PC-9 (cell line): ENCODE measurements around the gene SYNGR1. TPM values are rescaled to one million over a fixed set of nuclear protein-coding genes. Genes with fewer than 3 reads are reported as not detected.

ENCODE experiments used
- BruUV-seq: library from RNA; stranded (reverse); fragments of 400-500 nt; replicated peaks from 2 replicates; lab custom pipeline; 2021; lab: Mats Ljungman, UMichigan
- CTCF ChIA-PET: fragments of 300-600 bp; sonication (Branson Sonifier 250); formaldehyde crosslinking; loops from one replicate; lab custom pipeline; 2022; ENCODE audit warnings: antibody characterized with exemption; lab: Charles Lee
- POLR2A ChIA-PET: fragments of 300-600 bp; sonication (Branson Sonifier 250); formaldehyde crosslinking; loops from one replicate; lab custom pipeline; 2022; ENCODE audit warnings: antibody characterized with exemption; ENCODE audit not compliant: unreplicated experiment; lab: Charles Lee
- DNase-seq, 2 experiments: peaks; one replicate each; pipeline versions ENCODE4 v3.0.0 to v3.0.0-alpha.2; 2015 to 2022; ENCODE audit warnings: mixed read lengths in 1 of 2
- H2AFZ ChIP-seq: fragments of 200-600 bp; sonication (generic); 2 replicates; pipeline ENCODE4 v1.8.1; 2017; ENCODE audit warnings: antibody characterized with exemption
- H3F3A ChIP-seq: fragments of 200-600 bp; sonication (generic); 2 replicates; pipeline ENCODE4 v1.8.1; 2017; ENCODE audit warnings: antibody characterized with exemption, mild to moderate bottlenecking, low read depth; ENCODE audit not compliant: insufficient read depth
- H3K27ac ChIP-seq: fragments of 200-600 bp; sonication (generic); 2 replicates; pipeline ENCODE4 v1.6.1; 2016; ENCODE audit warnings: mixed run types
- H3K27me3 ChIP-seq: fragments of 200-600 bp; sonication (generic); 2 replicates; pipeline ENCODE4 v1.6.1; 2016; ENCODE audit warnings: low read depth, mixed run types; ENCODE audit not compliant: insufficient read depth
- H3K36me3 ChIP-seq: fragments of 200-600 bp; sonication (generic); 2 replicates; pipeline ENCODE4 v1.6.1; 2016; ENCODE audit warnings: low read depth, mixed run types
- H3K4me1 ChIP-seq: fragments of 200-600 bp; sonication (generic); replicated peaks from 2 replicates; pipeline ENCODE4 v1.6.1; 2016; ENCODE audit warnings: mixed run types; ENCODE audit not compliant: insufficient read depth
- H3K4me2 ChIP-seq: fragments of 200-600 bp; sonication (generic); 2 replicates; pipeline ENCODE4 v1.6.1; 2017; ENCODE audit warnings: mixed run types
- H3K4me3 ChIP-seq: fragments of 200-600 bp; sonication (generic); 2 replicates; pipeline ENCODE4 v1.6.1; 2016; ENCODE audit warnings: mixed run types
- H3K79me2 ChIP-seq: fragments of 200-600 bp; sonication (generic); 2 replicates; pipeline ENCODE4 v1.6.1; 2017; ENCODE audit warnings: low read depth, mixed run types
- H3K9me2 ChIP-seq: fragments of 200-600 bp; sonication (generic); 2 replicates; pipeline ENCODE4 v1.8.1; 2017; ENCODE audit warnings: mild to moderate bottlenecking; ENCODE audit not compliant: insufficient read depth
- H3K9me3 ChIP-seq: fragments of 200-600 bp; sonication (generic); 2 replicates; pipeline ENCODE4 v1.8.1; 2016; ENCODE audit warnings: low read depth; ENCODE audit not compliant: insufficient read depth
- H4K20me1 ChIP-seq: fragments of 200-600 bp; sonication (generic); 2 replicates; pipeline ENCODE4 v1.8.1; 2017; ENCODE audit not compliant: insufficient read depth
- CTCF ChIP-seq: fragments of 200-600 bp; sonication (generic); conservative IDR thresholded peaks from 2 replicates; pipeline ENCODE4 v1.6.1; 2017; ENCODE audit warnings: mixed run types, antibody characterized with exemption, mild to moderate bottlenecking, moderate library complexity
- EZH2 ChIP-seq: fragments of 200-600 bp; sonication (generic); IDR thresholded peaks from 2 replicates; pipeline ENCODE4 v1.8.0; 2017; ENCODE audit warnings: antibody characterized with exemption, low read depth
- intact Hi-C: fragments of 100-400 bp; cut with micrococcal nuclease; formaldehyde crosslinking; loops from one replicate; pipeline ENCODE4 v1.10.0; 2022; ENCODE audit not compliant: unreplicated experiment
- total RNA-seq: library from RNA; stranded (reverse); gene quantifications from 2 replicates; pipeline ENCODE4 v1.2.3, GENCODE V29; 2021

The SYNGR1 gene
- total RNA-seq, 1 experiment from 2014 or later = 12.0 TPM

GRCh38 chr22:39408173-39408572 is 58.4 kb downstream of the SYNGR1 start:
- ChIA-PET POLR2A (no interaction called here), CTCF (no interaction called here)
- H3K4me3 ChIP-seq = no peak overlapping the region
- peaks cover 9% of the 10 kb centered on the region; the same call in 1 of the 2 replicates for H3F3A ChIP-seq
- TF ChIP-seq EZH2 (no peak), CTCF (no peak)
- H3K27ac ChIP-seq = no peak overlapping the region
- no peaks in the 10 kb centered on the region for H3K4me1 ChIP-seq
- H3K4me2 ChIP-seq = no peak overlapping the region
- no peaks in the 10 kb centered on the region for H3K36me3 ChIP-seq
- no peaks in the 10 kb centered on the region for H3K9me2 ChIP-seq
- H3K79me2 ChIP-seq = 0 out of 2 replicates have a peak, but pooled peaks cover 9% of the 10 kb centered on the region
- no peak overlapping the region for H2AFZ ChIP-seq
- intact Hi-C loops = no loop called here
- no peak for DNase-seq
- no peaks in the 10 kb centered on the region for H3K27me3 ChIP-seq
- peaks cover 18% of the 10 kb centered on the region; the same call in 1 of the 2 replicates for H4K20me1 ChIP-seq
- no peaks in the 10 kb centered on the region for H3K9me3 ChIP-seq
- BruUV-seq = no TSS peak

- no peak overlapping the region for H3K4me2 ChIP-seq
- CTCF ChIA-PET = no interaction called here
- intact Hi-C loops = no loop called here
- POLR2A ChIA-PET = no interaction called here
- no peak overlapping the region for H2AFZ ChIP-seq
- H3K9me2 ChIP-seq = no peaks in the 10 kb centered on the region
- H3K9me3 ChIP-seq = no peaks in the 10 kb centered on the region
- DNase-seq = no peak
- peaks cover 21% of the 10 kb centered on the region; the same call in 1 of the 2 replicates for H4K20me1 ChIP-seq
- TF ChIP-seq CTCF (no peak), EZH2 (no peak)
- H3K79me2 ChIP-seq = 0 out of 2 replicates have a peak, but pooled peaks cover 9% of the 10 kb centered on the region
- H3F3A ChIP-seq = peaks cover 9% of the 10 kb centered on the region; the same call in 1 of the 2 replicates
- H3K27ac ChIP-seq = no peak overlapping the region
- no peaks in the 10 kb centered on the region for H3K36me3 ChIP-seq
- H3K27me3 ChIP-seq = no peaks in the 10 kb centered on the region
- no peaks in the 10 kb centered on the region for H3K4me1 ChIP-seq
- H3K4me3 ChIP-seq = no peak overlapping the region
- BruUV-seq = no TSS peak
These were observed 59.0 kb downstream of the SYNGR1 start for GRCh38 chr22:39408807-39409206.

GRCh38 chr22:39409516-39410029 is 59.8 kb downstream of the SYNGR1 start:
- ChIA-PET CTCF (no interaction called here), POLR2A (no interaction called here)
- no TSS peak for BruUV-seq
- DNase-seq = no peak
- Histone ChIP-seq H3K36me3 (no peaks in the 10 kb centered on the region), H3K4me1 (no peaks in the 10 kb centered on the region), H3K27ac (no peak overlapping the region), H3K9me2 (no peaks in the 10 kb centered on the region), H3F3A (peaks cover 9% of the 10 kb centered on the region; the same call in 1 of the 2 replicates), H3K4me3 (no peak overlapping the region), H2AFZ (no peak overlapping the region), H3K27me3 (no peaks in the 10 kb centered on the region), H3K4me2 (no peak overlapping the region), H3K79me2 (0 out of 2 replicates have a peak, but pooled peaks cover 9% of the 10 kb centered on the region), H3K9me3 (no peaks in the 10 kb centered on the region), H4K20me1 (peaks cover 21% of the 10 kb centered on the region; the same call in 1 of the 2 replicates)
- TF ChIP-seq CTCF (no peak), EZH2 (no peak)
- intact Hi-C loops = no loop called here
